Measurements from ENCODE around the gene NPC1. TPM values are rescaled to one million over a fixed set of nuclear protein-coding genes. Genes with fewer than 3 reads are reported as not detected.

The NPC1 gene
- total and polyA plus RNA-seq, 2 donors: 12.5 to 19.8 TPM

- DNase-seq (ENCODE audit: low read depth in 6 of 9, low spot score in 9 of 9): no peak
- H3K9me3 ChIP-seq (ENCODE audit: control insufficient read depth in 2 of 2, insufficient read depth in 1 of 2, low read length in 1 of 2): no peaks in the 10 kb centered on the region
- H3K4me3 ChIP-seq (ENCODE audit: low read length in 2 of 2): no peak overlapping the region
- WGBS: 92% methylated on average over 8 of the region's 8 CpGs
- H3K27me3 ChIP-seq (ENCODE audit: control insufficient read depth in 2 of 2, insufficient read depth in 1 of 2, low read length in 1 of 2): no peaks in the 10 kb centered on the region
- H3K4me1 ChIP-seq (ENCODE audit: control insufficient read depth in 2 of 2, insufficient read depth in 2 of 2, low read length in 2 of 2): peaks cover 8 to 12% of the 10 kb centered on the region in 2 donors
- H3K36me3 ChIP-seq (ENCODE audit: control insufficient read depth in 2 of 2, insufficient read depth in 2 of 2, low read length in 1 of 2): peaks cover 18 to 24% of the 10 kb centered on the region in 2 donors
- H3K27ac ChIP-seq (ENCODE audit: low read depth in 1 of 2, low read length in 1 of 2): no peak overlapping the region
Measured at GRCh38 chr18:23484561-23485182, 101.6 kb downstream of the NPC1 start.

Other genes starting within 250 kb of the NPC1 start
- gene RIOK3, start 133.2 kb downstream of the NPC1 start, total RNA-seq: 34.8 TPM
- 81.4 TPM for gene RIOK3, start 133.2 kb downstream of the NPC1 start, polyA plus RNA-seq
- gene RMC1, start 83.0 kb downstream of the NPC1 start, total RNA-seq: 22.5 TPM
- 67.6 TPM for gene RMC1, start 83.0 kb downstream of the NPC1 start, polyA plus RNA-seq
- gene ANKRD29, start 76.4 kb upstream of the NPC1 start, total RNA-seq: 3.4 TPM
- gene ANKRD29, start 76.4 kb upstream of the NPC1 start, polyA plus RNA-seq: 13.0 TPM
- 8.9 TPM for gene LAMA3, start 102.9 kb upstream of the NPC1 start, total RNA-seq
- gene LAMA3, start 102.9 kb upstream of the NPC1 start, polyA plus RNA-seq: 50.1 TPM

Measured in thymus (tissue), 11 donors.